ENCODE results near the gene NUP85.
"Not testable (repeated sequence)": the region's sequence is repeated elsewhere in the genome, so short reads cannot be mapped to it uniquely, and the experiment has no call there.

Gene NUP85, protein sequence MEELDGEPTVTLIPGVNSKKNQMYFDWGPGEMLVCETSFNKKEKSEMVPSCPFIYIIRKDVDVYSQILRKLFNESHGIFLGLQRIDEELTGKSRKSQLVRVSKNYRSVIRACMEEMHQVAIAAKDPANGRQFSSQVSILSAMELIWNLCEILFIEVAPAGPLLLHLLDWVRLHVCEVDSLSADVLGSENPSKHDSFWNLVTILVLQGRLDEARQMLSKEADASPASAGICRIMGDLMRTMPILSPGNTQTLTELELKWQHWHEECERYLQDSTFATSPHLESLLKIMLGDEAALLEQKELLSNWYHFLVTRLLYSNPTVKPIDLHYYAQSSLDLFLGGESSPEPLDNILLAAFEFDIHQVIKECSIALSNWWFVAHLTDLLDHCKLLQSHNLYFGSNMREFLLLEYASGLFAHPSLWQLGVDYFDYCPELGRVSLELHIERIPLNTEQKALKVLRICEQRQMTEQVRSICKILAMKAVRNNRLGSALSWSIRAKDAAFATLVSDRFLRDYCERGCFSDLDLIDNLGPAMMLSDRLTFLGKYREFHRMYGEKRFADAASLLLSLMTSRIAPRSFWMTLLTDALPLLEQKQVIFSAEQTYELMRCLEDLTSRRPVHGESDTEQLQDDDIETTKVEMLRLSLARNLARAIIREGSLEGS

DNA sequence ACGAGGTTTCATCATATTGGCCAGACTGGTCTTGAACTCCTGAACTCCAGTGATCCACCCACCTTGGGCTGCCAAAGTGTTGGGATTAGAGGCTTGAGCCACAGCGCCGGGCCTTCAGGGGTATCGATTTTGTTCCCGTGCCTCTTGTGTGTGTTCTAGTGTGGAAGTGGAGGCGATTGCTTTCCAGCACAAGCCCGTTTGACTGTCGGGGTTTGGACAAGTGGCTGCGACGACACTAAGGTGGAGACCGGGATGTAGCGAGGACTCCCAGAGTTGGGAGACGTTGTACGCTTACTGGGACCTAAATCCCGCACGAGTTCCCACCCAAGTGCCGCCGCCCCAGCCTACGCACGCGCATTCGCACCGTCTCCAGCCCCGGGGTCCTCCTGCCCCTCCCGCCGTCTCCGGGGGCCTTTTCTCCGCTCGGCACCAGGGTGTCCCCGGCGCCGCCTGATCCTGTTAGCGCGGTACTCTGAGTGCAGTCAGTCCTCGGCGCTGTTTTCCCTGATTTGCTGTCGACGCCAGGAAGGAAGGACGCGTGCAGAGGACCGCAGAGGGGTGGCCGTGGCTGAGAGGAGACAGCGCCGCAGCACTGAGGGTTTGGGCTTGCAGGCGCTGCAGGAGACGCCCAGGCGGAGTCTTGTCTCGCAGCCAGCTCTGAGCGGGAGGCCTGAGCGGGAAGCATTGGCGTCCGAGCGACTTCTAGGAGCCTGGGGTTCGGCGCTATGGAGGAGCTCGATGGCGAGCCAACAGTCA, at the start of gene NUP85:
NUP85 (plus strand) TSS at position 643 of the 756 bp plus-strand sequence; CDS start at position 726, 83 bp downstream.
- DNase-seq = peak; percentile 94

DNA sequence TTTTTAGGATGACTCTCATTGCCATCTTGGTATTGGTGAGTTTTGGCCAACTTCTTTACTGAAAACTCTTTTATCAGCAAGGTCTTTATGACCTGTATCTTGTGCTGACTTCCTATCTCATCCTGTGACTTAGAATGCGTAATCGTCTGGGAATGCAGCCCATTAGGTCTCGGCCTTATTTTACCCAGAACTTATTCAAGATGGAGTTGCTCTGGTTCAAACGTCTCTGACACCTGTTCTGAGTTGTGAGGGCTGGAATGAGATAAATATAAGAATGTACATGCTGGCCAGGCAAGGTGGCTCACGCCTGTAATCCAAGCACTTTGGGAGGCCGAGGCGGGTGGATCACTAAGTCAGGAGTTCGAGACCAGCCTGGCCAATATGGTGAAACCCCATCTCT, 47.0 kb upstream of the NUP85 start:
- DNase-seq = not testable (repeated sequence)

DNA sequence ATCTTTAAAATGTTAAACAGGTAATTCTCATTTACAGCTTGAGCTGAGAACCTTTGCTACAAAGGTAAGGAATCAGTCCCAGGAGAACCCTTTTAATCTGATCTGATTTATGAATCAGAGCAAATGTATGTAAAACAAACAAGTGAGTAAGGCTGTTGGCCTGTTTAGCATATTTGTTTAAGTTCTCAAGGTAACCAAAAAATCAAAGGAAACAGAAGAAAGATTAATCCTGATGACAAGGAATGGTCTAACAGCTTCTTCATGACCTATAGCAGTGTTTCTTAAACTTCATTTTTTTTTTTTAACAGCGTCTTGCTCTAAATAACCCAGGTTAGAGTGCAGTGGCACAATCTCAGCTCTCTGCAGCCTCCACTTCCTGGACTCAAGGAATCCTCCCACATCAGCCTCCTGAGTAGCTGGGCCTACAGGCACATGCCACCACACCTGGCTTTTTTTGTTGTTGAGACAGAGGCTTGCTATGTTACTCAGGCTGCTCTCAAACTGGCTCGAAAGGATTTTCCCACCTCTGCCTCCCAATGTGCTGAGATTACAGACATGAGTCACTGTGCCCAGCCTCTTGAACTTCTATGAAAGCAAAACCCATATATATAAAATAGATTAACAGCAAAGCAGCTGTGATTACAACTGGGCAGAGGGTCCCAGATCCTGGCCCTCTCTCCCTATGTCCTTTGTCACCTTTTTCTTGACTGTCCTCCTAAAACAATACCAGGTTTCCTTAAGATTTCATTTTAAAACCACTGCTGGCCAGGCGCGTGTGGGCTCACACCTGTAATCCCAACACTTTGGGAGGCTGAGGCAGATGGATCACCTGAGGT, 46.1 kb upstream of the NUP85 start:
- DNase-seq = no peak

DNA sequence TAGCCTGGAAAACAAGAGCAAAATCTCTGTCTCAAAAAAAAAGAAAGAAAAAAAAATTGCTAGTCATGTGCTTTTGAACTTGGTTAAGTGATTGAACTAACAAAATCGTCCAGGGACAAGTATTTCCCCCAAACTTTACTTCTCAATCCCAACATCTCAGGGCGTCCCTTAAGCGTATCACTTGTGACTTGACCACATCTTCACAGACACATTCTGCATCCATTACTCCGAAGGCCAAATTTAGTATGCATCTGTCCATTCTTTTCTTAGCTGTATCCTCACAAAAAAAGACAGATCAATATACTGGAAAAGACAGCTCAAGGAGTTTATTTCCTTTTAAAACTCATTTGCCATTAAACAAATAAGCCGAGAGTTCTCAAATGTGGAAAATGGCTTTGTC, 45.3 kb upstream of the NUP85 start:
- no peak for DNase-seq

DNA sequence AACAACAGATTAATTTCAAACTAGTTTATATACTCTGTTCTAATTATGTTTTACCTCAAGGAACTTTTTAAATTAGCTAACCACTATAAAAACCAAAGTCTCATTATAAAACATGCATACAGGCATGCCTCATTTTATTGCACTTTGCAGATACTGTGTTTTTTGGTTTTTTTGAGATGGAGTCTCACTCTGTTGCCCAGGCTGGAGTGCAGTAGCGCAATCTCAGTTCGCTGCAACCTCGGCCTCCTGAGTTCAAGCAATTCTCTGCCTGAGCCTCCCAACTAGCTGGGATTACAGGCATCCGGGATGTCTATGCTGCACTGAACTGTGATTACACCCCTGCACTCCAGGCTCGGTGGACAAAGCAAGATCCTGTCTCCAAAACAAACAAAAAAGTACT, 42.4 kb upstream of the NUP85 start:
- no peak for DNase-seq

DNA sequence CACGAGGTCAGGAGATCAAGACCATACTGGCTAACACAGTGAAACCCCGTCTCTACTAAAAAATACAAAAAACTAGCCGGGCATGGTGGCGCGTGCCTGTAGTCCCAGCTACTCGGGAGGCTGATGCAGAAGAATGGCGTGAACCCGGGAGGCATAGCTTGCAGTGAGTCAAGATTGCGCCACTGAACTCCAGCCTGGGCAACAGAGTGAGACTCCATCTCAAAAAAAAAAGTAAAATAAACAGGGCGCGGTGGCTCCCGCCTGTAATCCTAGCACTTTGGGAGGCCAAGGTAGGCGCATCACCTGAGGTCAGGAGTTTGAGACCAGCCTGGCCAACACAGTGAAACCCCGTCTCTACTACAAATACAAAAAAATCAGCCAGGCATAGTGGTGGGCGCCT, 40.9 kb upstream of the NUP85 start:
- not testable (repeated sequence) for DNase-seq

DNA sequence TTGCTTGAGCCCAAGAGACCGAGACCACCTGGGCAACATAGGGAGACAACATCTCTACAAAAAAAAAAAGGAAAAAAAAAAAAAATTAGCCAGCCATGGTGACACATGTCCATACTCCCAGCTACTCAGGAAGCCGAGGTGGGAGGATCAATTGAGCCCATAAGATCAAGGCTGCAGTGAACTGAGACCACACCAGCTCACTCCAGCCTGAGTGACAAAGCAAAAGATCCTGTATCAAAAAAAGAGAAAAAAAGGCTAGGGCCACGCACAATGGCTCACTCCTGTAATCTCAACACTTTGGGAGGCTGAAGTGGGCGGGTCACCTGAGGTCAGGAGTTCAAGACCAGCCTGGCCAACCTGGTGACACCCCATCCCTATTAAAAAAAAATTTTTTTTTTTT, 36.5 kb upstream of the NUP85 start:
- DNase-seq = no peak

DNA sequence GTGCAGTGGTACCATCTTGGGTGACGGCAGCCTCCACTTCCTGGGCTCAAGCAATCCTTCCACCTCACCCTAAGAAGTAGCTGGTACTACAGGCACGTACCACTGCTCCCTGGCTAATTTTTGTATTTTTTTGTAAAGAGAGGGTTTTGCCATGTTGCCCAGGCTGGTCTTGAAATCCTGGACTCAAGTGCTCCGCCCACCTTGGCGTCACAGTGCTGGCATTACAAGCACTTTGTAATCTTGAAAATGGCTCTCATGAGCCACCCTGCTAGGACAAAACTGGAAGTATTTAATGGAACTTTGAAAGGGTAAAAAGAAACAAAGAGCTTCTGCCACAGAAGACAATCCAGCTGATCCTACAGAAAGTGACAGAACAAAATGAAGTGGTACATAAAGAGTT, 32.0 kb upstream of the NUP85 start:
- DNase-seq = no peak

DNA sequence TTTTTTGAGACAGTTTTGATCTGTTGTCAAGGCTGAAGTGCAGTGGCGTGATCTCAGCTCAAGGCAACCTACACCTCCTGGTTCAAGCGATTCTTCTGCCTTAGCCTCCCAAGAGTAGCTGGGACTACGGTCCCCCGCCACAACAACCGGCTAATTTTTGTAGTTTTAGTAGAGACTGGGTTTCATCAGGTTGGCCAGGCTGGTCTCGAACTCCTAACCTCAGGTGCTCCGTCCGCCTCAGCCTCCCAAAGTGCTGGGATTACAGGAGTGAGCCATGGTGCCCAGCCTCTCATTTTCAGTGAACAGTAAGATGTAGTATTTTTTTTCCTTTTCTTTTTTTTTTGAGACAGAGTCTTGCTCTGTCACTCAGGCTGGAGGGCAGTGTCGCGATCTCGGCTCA, 30.5 kb upstream of the NUP85 start:
- no peak for DNase-seq

DNA sequence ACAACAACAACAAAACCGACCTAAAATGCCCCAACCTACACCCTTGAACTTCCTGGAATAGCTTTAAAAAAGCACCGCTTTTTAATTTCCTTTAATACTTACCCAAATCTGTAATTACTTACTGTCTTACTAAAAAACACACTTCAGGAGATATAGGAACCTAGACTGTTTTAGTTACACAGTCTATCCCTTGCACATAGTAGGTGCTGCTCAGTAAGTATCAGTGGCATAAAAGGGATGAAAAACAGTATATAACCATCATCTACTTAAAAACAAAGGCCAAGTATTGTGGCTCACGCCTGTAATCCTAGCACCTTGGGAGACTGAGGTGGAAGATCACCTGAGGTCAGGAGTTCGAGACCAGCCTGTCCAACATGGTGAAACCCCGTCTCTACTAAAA, 28.9 kb upstream of the NUP85 start:
- DNase-seq = no peak

DNA sequence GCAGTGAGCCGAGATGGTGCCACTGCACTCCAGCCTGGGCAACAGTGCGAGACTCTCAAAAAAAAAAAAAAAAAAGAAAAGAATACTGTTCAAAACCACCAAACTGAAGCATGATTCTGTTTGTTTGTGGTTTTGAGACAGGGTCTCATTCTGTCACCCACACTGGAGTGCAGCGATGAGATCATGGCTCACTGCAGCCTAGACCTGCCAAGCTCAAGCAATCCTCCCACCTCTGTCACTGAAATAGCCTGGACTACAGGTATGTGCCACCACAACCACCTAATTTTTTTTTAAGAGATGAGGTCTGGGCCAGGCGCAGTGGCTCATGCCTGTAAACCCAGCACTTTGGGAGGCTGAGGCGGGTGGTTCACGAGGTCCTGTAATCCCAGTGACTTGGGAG, 27.0 kb upstream of the NUP85 start:
- no peak for DNase-seq

DNA sequence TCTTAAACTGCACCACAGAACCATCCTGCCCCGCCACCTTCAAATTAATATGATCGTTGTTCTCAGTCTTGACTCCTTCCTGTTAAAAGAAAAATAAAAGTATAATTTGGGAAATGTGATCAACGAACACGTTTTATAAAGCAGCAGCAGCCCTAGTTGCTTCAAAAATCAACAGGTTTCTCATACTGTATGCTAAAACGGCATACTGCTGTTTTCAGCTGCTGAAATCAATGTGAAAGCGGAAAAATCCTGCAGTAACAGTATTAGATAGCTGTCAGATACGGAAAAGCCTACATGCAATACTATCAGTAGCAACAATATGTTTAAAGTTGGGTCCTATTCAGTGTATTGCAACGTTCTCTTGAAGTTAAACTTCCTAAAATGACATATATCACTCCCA, 24.4 kb upstream of the NUP85 start:
- no peak for DNase-seq

DNA sequence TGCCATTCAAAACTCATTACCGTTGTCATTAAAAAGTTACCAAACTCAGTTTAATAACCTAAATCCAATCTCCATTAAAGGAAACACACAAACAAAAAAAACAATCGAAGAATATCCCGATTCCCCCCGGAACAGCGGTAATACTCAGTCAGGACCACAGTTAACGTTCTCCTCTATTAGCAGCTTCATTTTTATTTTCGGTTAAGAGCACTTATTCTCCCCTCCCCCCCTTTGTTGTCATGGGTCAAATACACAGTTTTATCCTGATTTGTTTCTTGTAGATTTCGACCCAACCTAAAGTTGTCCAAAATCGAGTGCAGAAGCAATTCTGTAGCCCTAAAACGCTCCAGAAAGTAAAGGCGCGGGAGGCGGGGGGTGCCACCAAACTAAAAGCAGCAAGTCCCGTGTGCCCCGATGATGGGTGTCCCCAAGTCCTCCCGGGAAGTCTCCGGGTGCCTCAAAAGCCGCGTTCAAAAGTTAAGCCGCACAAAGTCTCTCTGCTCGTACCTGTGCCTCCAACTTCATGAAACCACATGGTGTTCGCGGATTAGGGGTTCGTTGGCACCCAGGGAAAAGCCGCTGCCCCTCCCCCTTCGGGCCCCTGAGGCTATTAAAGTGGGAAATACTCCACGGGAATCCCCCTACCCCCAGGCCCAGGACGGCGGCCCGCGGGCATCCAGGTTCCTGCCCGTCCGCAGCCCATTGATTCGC, 23.7 kb upstream of the NUP85 start:
- peak; percentile 45 for DNase-seq

DNA sequence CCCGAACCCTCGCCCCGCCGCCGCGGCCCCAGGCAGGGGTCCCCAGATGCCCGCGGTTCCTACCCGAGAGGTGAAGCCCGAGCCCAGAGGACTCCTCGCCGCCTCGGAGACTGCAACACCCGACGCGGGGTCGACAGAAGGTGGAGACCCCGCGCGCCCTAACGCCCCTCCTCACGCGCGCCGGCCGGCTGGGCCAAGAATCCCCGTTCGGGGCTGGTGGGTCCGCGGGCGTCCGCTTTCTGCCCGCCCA, 23.2 kb upstream of the NUP85 start:
- DNase-seq = no peak

DNA sequence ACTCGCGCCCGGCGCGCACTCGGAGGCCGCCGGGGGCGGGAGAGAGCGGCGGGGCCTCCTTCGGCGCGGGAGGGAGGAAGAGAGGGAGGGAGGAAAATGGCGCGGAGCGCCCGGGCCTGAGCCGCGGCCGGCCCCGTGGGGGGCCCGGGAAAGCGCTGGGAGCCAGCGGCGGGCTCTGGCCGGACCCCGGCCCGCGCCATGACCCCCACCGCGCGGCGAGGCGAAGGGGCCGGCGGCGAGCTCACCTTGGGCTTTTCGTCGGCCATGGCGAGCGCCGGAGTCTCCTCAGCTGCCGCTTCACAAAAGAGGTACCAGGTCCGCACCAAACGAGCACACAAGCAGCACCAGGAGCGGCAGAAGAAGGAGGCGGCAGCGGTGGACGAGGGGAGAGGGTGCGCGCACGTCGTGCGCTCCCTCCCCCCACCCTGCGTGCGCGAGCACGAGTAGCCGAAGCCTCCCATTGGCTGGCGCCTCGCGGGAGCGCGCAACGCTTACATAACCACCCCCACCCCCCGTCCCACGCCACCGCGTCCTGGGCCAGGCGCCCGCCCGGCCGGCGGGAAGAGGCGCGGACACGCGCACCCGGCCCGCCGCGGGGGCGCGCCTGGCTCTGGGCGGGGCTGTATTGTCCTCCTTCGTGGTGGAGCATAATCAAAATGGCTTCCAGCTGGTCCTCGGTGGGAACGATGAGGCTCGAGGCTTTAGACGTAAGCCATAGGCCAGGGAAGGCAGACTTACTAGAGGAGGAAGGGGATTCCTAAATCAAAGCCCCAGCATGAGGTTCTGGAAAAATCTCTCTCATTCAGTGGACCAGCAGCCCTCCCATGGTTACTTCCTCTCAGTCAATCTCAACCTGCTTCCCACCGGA, 22.7 kb upstream of the NUP85 start, which contains the start of gene SUMO2:
SUMO2 (minus strand) TSS at position 391 of the 868 bp plus-strand sequence; CDS start at position 266, 125 bp downstream.
- peak; percentile 96 for DNase-seq

DNA sequence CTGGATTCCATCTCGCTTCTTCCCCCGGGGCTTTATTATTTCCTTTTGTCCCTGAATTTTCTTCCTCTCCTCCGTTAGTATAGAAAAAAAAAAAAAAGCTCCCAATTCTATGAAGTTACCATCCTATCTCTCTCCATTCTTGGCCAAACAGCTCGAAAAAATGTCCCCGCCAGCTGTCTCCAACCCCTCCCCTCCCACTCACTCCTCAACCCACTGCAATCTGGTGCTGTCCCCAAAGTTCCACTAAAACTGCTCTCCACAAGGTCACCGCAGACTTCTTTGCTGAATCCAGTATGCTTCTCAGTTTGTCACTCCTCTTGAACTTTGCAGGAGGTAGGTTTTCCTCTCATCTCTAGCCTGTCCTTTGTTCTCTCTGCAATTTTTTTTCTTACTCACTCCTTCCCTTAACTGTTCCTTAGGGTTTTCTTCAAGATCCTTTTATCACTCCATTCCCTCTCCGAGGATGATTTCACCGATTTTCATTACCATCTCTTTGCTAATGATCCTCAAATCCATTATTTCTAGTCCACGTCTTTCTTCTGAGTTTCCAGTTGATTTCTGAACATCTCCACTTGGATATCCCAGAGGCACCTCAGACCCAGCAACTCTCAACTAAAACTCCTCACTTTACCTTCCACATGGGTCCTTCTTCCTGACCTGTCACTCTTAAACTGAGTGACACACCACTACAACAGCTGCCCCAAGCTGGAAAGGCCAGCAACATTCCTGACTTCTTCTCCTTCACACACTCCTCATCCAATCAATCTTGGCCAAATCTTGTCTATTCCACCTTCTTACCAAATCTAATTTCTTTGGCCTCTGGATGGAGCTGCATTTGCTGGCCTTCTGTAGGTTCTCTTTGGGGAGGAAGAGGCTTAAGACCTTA, 21.2 kb upstream of the NUP85 start:
- no peak for DNase-seq

DNA sequence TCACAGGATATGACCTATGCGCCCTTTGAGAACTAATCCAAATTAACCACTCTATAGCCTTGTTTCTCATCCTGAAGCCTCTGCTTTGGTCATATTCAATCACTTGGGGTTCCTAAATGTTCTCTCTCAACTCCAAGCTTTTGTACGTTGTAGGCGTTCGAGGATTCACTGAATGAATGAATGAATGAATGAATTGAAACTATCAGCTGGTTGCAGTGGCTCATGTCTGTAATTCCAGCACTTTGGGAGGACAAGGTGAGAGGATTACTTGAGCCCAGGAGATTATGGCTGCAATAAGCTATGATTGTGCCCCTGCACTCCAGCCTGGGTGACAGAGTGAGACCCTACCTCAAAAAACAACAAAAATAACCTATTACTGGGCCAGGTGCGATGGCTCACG, 16.9 kb upstream of the NUP85 start:
- DNase-seq = no peak

DNA sequence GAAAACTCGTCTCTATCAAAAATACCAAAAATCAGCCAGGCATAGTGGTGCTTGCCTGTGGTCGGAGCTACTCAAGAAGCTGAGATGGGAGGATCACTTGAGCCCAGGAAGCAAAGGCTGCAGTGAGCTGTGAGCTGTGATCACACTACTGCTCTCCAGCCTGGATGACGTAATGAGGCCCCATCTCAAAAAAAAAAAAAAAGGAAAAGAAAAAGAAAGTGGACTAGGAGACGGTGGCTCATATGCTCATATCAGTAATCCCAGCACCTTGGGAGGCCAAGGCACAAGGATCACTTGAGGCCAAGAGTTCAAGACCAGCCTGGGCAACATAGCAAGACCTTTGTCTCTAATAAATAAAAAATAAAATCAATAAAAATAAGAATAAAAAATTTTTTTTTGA, 13.9 kb upstream of the NUP85 start:
- no peak for DNase-seq

DNA sequence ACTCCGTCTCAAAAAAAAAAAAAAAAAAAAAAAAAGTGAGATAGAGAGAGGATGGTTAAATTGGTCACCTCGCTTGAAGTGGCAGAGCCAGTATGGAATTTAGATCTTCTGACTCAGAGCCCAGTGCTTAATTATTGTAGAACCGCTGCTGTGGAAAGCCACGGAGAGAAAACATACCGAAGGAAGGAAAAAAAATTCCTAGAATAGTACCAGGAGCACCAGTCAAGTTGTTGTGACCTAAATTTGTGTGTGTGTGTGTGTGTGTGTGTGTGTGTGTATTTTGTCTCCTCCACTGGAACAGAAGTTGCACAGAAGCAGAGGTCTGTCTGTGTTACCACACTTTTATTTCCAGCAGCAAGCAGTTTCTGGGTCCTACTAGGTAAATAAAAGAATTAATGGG, 10.6 kb upstream of the NUP85 start:
- no peak for DNase-seq

DNA sequence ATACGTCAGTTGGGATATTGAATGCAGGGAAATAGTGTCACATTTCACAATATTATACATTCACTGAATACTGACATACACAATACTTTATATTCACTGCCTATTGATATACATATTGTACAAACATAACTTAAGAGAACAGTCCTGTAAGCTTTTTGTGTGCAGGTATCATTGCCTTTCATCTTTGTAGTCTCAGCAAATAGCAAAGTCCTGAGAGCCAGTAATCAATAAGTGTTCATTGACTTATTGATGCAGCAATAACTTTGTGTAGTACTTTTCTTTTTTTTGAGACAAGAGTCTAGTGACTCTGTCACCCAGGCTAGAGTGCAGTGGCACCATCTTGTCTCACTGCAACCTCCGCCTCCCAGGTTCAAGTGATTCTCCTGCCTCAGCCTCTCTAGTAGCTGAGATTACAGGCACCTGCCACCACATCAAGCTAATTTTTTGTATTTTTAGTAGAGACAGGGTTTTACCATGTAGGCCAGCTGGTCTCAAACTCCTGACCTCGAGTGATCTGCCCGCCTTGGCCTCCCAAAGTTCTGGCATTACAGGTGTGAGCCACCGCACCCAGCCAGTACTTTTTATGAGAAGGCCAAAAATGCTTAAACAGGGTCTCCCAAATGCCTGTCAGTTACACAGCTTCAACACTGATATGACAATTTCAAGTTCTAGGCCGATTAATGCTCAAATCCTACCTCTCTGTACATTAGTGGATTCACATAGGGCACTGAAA, 5.4 kb upstream of the NUP85 start:
- DNase-seq = no peak
